Activated CD8-positive, alpha-beta memory T cell treated with anti-CD3 and anti-CD28 coated beads, Interleukin-2, amount 50 U/mL, for 48 hours (primary cell): ENCODE data around the gene TPM1.

Experiments
- DNase-seq: peaks from one replicate; pipeline ENCODE4 v3.0.0-alpha.2; 2020

Gene TPM1

DNA sequence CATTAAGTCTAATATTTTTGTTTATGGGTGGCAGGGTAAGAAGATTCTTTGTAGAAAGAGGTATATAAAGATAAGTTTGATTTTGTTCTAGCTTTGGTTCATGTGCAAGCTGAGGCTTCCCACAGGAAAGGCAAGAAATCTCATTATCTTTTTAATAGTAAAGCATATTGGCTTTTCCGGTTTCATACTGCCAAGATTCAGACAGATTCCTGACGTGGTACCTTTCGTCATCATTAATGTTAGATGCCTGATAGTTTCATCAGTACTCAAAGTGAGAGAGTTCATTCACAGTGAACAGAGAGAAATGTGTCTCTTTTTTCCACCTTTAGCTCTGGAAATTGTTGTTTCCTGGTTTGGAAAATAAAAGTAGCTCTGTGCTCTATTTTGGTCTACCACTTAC lies 16.5 kb downstream of the TPM1 start:
- DNase-seq, result no peak

DNA sequence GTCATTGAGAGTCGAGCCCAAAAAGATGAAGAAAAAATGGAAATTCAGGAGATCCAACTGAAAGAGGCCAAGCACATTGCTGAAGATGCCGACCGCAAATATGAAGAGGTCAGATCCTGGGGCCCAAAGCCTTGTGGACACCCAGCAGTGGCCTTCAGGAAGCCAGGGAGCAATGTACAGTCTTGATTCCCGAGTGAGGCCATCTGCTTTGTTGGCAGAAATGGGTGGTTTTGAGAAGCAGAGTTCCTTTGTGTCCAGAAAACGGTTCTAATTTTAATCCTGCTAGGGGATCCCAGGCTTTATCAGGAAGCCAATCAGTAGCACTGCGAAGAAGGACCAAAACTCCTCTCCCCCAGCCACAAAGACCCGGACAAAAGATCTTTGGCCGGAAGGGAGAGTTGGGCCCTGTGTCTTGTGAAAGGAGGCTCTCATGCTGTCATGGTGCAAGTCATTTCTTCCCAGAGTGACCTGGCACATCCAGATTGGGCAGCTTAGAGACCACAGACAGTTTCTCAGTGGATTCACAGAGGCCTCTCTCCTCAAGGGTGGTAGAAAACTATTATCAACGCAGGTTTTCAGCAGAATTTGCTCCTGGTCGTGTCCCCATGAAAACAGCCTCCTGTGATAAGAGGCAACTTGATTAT lies 17.1 kb downstream of the TPM1 start:
- no peak for DNase-seq

DNA sequence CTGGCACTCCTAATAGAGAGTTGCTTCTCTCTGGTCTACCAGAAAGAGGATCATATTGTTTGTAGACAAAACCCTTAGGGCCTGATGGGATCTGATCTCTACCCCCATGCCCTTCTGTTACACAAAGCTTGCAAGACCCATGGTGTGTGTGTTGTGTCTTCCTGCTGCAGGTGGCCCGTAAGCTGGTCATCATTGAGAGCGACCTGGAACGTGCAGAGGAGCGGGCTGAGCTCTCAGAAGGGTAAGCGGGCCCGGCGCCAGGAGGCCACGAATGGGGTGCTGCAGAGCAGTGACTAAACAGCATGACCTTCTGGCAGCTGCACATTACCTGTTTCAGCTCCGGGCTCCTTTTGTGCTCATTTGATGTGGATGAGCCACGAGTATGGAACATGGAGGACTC lies 18.2 kb downstream of the TPM1 start:
- DNase-seq, result no peak

DNA sequence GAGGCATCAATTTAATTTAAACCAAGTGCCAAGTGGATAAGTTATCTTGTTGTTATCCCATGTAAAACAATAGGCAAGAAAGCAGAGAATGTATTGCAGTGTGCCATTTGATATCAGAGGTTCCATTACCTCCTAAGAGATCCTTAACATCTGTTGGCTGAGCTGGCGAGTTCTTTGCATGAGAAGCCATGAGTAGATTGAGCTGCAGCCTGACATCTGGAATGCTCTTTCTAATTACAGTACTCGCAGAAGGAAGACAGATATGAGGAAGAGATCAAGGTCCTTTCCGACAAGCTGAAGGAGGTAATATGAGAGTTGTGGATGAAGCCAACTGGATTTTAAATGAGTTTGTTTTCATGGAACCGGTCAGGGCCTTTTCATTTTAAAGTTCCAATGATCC lies 19.4 kb downstream of the TPM1 start:
- DNase-seq, result no peak

DNA sequence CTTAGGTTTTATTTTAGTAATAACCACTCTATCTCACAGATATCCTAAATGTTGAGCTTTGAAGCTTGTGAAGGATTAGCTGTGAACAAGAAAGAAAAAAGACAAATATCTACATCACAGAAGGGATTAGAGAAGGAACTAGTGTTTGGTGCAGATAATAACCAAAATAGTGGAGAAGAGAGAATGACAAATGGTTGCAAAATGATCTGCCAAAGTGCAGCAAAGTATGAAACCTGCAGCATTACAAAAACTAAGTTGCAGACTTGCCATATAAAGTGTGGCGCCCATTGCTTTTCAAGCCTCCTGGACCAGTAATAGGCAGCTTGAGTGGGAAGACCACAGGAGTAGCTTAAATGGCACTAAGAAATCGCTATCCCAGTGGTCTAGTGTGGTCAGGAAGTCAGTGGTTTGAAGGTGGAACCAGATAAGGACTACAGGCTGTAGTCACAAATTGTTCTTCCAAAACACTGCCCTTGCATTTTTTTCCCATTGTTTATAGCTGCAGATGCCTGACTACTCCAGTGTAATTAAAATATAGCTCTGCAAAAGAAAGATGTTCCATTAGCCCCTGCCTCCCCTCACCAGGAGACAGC lies 20.7 kb downstream of the TPM1 start:
- no peak for DNase-seq

DNA sequence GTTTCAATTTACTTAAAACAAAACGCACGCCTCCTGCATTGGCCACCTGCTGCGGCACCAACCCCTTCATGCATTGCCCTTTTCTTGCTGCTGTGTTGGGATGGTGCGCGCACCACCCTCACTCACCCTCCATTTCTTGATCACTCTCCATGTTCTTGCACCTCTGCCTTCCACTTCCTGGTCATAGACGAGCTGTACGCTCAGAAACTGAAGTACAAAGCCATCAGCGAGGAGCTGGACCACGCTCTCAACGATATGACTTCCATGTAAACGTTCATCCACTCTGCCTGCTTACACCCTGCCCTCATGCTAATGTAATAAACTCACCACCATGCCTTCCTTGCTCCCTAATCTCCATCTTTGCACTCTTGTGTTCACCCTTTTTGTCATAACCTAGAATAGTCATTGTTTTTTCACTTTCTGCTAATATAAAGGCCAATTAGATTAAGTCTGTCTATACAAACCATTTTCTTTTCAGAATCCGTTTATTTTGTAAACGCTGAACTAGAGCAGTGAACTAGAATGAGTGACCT lies 21.4 kb downstream of the TPM1 start:
- DNase-seq, result no peak

DNA sequence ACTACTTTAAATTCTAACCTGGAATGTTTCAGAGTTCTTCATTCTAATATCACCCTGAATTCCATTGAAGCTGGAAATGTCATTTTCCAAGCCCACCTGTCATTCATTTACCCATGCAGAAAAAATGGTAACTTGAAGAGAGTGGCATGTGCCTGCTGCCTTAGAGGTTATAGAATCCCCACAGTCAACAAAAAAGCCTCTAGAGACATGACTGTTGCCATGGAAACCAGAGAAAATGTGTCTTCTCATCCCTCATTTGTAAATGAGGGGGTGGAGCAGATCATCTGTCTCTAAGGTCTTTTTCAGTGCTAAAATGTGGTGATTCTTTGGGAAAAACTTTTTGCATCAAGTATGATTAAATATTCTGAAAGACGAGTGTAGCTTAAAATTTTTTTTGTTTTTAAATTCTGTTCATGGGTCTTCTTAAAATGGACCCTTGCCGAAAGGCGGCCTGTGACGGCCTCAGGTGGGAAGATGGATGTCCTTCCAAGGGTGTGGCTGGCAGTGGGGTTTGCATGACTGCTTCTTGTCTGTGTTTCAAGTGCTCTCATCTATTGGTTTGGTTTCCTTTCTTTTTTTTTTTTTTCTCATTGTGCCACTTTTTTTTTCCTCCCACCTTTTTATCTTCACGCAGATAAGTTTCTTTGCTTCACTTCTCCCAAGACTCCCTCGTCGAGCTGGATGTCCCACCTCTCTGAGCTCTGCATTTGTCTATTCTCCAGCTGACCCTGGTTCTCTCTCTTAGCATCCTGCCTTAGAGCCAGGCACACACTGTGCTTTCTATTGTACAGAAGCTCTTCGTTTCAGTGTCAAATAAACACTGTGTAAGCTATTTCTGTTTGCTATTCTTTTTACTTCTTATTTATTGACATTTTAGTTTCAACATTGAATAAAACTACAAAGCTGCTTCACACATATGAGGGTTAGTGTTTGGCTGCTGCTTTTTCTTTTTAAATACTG lies 23.0 kb downstream of the TPM1 start:
- DNase-seq, result no peak

DNA sequence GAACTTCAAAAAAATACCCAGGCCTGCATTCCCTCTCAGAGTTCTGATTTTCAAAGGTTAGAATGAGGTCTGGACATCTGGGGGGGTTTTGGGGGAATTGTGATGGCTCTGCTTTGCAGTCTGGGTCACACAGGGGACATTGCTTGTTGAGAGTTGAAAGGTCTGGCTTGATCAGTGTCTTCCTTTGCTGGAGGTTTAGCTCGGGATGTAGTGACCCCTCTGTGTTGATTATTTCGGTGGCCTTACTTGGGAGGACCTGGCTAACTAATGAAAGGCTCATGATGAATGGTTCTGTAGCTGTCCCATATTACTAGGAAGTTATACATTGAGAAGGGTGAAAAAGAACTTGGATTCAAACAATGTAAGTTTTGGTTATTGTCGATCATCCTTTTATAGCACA lies 23.7 kb downstream of the TPM1 start:
- no peak for DNase-seq

DNA sequence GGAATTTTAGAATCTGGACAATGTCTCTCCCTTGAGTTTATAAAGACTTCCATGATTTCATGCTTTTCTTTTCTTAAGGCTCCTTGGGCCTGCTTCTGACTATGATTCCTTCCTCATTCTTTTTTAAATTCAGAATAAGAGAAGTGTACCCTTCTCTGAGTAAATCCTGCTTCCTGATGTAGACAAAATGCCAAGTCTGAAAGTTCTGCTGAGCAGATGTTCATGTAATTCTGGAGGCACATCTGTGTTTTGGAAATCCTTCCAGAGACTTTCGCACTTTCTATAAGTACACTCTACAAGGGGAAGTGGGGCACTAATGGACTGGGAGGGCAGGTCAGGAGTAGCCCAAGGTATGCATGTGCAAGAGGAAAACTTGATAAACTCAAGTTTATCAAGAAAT lies 24.8 kb downstream of the TPM1 start:
- DNase-seq, result no peak

DNA sequence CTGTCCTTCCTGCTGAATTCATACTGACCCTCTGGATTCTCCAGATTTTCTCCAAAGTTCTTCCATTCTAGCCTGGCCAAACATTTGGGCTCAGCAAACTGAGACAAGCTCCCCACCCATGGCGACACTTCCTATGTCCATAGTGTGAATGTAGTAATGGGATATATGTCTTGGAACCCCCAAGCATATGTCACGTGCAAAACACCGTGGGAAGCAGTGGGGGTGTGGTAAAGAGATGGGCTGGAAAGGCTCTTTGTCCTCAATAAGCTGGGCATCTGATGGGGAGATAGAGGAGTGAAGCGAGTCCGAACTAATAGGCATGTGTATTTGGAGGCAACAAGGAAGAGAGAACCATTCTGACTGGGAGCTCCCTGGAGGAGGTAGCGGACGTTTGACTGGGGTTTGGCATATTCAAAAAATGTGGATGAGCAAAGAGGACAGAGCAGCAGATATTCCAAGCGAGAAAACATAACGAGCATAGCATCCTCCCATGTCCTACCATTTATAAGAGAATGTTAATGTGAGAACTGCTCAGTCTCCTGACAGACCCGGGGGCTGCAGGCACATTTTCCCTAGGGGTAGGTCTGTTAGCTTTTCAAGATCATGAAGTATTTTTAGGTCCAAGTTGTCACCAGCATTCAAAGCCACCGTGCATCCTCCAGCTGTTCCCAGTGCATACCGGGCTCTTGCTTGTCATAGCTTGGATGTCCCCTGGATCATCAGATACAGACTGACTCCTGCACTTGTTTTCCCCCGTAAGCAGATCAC lies 25.6 kb downstream of the TPM1 start:
- DNase-seq, result no peak

DNA sequence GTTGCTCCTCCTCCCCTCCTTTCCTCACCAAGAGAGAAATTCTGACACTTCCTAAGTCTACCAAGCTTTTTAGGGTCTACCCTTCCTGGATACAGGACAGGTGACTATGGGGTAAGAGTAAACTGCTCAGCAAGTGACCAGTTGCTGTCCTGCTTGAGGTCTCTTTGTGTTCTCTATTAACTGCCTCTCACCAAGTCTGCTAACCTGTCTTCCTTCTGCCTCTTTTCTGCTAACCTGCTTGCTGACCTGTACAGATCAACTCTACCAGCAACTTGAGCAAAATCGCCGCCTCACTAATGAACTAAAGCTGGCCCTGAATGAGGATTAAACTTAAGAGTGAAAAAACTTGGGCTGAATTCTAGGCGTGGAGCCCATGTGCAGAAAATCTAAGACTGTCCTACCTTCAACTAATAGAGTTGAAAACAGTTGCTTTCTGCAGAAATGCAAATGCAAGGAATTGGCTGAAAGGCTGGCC lies 27.1 kb downstream of the TPM1 start:
- DNase-seq, result no peak

DNA sequence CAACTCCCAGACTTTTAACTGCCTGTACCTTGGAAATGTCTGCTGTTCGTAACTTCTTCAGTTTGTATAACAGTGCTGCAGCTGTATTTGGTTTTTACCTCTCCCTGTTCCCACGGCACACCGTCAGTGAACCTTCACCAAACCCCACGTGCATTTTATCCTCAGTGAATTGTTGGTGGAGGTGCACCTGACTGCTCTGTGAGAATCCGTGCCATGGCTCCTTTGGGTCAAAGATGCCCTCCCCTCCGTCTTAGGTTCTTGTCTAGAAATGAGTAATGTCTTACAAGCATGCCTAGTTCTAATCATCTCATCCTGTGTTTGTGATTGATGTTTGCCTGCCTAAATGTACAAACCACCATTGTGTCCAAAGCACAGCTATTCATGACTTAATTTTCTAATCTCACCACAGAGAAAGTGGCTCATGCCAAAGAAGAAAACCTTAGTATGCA lies 28.2 kb downstream of the TPM1 start:
- no peak for DNase-seq

DNA sequence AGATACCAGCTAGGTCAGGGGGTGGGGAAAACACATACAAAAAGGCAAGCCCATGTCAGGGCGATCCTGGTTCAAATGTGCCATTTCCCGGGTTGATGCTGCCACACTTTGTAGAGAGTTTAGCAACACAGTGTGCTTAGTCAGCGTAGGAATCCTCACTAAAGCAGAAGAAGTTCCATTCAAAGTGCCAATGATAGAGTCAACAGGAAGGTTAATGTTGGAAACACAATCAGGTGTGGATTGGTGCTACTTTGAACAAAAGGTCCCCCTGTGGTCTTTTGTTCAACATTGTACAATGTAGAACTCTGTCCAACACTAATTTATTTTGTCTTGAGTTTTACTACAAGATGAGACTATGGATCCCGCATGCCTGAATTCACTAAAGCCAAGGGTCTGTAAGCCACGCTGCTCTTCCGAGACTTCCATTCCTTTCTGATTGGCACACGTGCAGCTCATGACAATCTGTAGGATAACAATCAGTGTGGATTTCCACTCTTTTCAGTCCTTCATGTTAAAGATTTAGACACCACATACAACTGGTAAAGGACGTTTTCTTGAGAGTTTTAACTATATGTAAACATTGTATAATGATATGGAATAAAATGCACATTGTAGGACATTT lies 28.9 kb downstream of the TPM1 start:
- no peak for DNase-seq

DNA sequence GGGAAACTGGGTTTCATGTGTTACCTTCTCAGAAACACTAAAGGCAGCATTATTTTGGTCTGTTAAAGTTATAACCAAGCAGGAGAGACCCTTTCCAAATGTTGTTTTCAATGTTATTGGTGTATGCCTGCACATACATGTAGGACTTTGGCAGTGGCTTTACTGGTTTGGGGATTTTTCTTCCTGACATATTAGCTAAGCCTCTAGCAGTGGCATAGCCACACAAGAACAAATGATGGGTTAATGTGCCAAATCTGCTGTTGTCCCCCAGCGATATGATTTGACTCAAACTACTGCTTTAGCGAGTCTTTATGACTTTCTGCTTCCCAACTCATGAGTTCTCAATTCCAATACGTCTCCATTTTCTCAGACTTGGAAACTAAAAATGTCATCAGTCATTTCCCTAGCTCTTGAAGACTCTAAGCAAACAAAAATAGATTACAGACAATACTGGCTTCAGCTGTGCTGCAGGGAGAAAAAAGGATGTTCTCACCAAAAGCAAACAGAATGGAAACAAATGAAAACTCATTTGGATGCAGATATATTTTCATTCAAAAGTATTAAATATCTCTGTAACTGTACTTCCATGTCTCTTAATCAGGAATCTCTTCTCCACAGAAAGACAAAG lies 29.6 kb downstream of the TPM1 start:
- no peak for DNase-seq

DNA sequence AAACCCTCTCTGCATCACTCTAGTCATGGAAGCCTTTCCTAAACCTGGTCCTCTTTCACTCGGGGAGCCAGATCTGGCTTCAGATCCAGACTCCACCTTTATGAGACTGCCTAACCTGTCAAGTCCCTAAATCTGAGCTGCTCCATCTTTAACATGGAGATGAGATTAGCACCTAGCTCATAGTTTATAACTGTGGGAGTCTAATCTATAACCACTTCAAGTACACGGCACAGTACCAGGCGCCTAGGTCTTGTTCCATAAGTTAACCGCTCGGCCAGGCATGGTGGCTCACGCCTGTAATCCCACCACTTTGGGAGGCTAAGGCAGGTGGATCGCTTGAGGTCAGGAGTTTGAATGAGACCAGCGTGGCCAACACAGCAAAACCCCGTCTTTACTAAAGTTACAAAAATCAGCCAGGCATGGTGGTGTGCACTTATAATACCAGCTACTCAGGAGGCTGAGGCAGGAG lies 30.3 kb downstream of the TPM1 start:
- DNase-seq, result no peak

DNA sequence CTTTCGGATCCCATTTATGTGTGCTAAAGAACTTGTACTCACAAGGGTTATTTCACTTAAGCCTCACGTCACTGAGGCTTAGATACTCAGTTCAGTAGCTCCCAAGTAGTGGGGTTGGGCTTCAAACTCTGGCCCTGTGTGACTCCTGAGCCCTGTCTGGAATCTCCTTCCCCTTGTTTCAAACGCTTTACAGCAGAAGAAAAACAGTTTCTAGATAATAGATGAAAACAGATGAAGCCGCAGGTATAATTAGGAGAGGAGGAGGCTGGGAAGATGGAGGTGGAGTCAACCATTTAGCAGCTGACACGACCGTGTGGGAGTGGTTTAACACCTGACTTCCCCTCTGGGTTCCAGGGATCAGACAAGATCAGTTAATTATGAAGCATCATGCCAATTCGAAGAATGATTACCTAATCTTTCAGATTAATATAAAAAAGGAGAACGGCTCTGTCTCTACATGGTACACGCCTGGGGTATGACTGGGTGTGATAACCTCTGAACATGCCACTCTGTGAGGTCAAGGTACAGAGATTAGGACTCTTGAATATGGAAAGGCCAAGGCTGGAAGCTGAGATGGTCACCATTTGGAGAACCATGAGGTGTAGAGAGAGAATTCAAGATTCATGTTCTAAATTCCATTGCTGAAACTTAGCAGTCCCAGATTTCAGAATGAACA lies 31.1 kb downstream of the TPM1 start:
- no peak for DNase-seq

DNA sequence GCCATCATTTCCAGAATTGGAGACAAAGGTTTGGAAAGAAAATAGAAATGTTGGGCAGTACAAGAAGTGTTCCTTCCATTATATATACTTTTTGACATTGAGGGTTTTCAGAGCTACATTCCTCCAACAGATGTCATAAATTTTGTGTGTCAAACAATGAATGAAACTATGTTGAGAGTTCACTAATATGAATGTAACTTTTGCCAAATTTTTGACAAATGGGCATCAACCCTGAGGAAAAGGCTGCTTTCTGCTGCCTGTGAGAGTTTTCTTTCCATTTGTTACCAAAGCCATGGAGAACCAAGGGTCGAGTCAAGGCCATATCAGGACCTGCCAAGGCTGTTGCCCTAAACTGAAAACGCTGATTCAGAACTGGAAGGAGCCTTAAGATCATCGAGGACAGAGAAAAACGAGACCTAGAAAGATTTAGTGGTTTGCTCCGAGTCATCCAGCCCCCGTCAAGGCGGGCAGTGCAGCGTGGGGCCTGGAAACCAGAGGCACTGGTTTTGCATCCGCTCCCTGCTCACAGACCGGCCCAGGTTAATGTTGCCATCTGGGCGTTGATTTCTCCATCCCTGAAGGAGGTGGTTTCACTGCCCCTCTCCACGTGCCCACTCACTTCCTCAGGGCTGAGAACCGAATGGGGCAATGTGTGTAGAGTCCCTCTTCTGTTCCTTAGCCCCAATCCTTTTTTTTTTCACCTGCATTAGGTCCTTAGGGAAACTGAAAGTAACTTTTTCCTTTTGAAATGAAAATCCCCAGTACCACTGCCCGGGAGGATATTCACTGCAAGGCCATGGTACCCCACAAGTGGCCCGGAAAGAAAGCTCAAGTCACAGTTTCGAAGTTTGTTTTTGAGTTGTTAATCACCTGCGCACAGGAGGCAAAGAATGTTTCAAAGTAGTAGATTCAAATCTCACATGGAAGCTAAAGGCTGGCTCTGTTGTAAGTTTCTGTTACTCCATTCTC lies 32.8 kb downstream of the TPM1 start:
- DNase-seq, result no peak

DNA sequence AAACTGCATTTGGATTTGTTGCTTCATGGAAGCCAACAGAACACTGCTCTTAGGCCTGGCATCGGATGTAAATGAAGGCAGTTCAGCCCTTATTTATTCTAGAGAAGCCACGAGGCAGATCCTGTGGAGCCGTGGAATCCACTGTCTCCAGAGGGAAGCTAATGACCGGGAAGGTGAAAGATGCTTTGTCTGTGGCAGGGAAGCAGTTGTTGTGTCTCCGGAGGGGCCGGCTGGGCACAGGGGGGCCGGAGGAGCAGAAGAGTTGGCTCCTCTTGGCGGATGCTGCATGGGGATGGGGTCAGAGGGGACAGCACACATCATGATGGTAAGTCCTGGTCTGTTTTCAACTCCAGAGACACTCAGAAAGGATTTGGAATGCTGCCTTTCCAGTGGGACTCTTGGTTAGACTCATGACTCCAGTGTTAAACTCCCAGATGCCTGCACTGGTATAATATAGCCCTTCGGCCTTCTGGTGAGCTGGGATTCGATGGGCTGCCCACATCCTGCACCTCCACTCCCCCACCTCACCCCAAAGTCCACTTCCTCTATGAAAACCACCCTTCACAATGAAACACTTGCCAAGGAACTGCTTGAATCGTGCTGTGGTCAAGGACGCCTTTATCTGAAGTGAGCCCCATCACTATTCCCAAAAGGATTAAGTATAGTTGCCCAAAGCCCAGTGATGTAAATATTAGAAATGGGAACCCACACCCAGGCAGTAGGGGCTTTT lies 33.6 kb downstream of the TPM1 start:
- no peak for DNase-seq

DNA sequence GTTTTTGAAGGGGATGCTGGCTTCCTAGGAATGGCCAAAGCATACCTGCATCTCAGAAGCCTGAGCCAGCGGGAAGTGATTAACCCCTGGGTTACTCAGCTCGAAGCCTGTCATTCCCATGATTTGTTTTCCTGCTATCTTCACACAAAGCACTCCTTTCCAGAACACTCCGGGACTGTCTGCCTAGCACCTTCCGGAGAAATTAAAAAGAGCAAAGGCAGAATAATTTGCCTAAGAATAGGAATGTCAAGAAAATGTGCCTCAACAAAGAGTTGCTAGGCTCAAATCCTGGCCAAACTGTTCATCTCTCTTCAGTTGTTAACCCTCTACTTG lies 34.1 kb downstream of the TPM1 start:
- no peak for DNase-seq
